ENCODE measurements around the gene PACS2.
"Not testable (repeated sequence)": the region's sequence is repeated elsewhere in the genome, so short reads cannot be mapped to it uniquely, and the experiment has no call there.

Gene PACS2

GRCh38 chr14:105288936-105289335 lies 25.6 kb upstream of the PACS2 start:
- DNase-seq (ENCODE audit: low read depth): not testable (repeated sequence)

GRCh38 chr14:105290621-105291346 lies 23.8 kb upstream of the PACS2 start:
- DNase-seq (ENCODE audit: low read depth): no peak

GRCh38 chr14:105292826-105293711 lies 21.5 kb upstream of the PACS2 start:
- DNase-seq (ENCODE audit: low read depth): no peak

- no peak for DNase-seq (ENCODE audit: low read depth)
Observed at GRCh38 chr14:105294142-105294597, 20.4 kb upstream of the PACS2 start.

- not testable (repeated sequence) for DNase-seq (ENCODE audit: low read depth)
Observed at GRCh38 chr14:105297311-105297710, 17.2 kb upstream of the PACS2 start.

- no peak for DNase-seq (ENCODE audit: low read depth)
Observed at GRCh38 chr14:105299654-105300541, 14.7 kb upstream of the PACS2 start.

GRCh38 chr14:105300542-105301102 lies 13.9 kb upstream of the PACS2 start, which contains the start of gene BRF1:
Gene BRF1 (minus strand): TSS chr14:105301001. CDS start chr14:105300629, 372 bp downstream.
- DNase-seq (ENCODE audit: low read depth): peak; percentile 96

- DNase-seq (ENCODE audit: low read depth): peak; percentile 100
Observed at GRCh38 chr14:105301103-105301914, 13.2 kb upstream of the PACS2 start.

GRCh38 chr14:105301915-105302249 lies 12.7 kb upstream of the PACS2 start:
- DNase-seq (ENCODE audit: low read depth): not testable (repeated sequence)

- no peak for DNase-seq (ENCODE audit: low read depth)
Observed at GRCh38 chr14:105303949-105304348, 10.6 kb upstream of the PACS2 start.

- no peak for DNase-seq (ENCODE audit: low read depth)
Observed at GRCh38 chr14:105304565-105304964, 10.0 kb upstream of the PACS2 start.

- DNase-seq (ENCODE audit: low read depth): no peak
Observed at GRCh38 chr14:105305345-105305744, 9.2 kb upstream of the PACS2 start.

GRCh38 chr14:105305791-105306190 lies 8.8 kb upstream of the PACS2 start:
- DNase-seq (ENCODE audit: low read depth): no peak

GRCh38 chr14:105307052-105307727 lies 7.4 kb upstream of the PACS2 start:
- no peak for DNase-seq (ENCODE audit: low read depth)

- no peak for DNase-seq (ENCODE audit: low read depth)
Observed at GRCh38 chr14:105309371-105309770, 5.2 kb upstream of the PACS2 start.

- DNase-seq (ENCODE audit: low read depth): no peak
Observed at GRCh38 chr14:105311838-105312237, 2.7 kb upstream of the PACS2 start.

- DNase-seq (ENCODE audit: low read depth): no peak
Observed at GRCh38 chr14:105312973-105313372, 1.6 kb upstream of the PACS2 start.

- DNase-seq (ENCODE audit: low read depth): no peak
Observed at GRCh38 chr14:105313381-105314286, 914 bp upstream of the PACS2 start.

- no peak for DNase-seq (ENCODE audit: low read depth)
Observed at GRCh38 chr14:105315211-105315721, 718 bp downstream of the PACS2 start.
